PC-3 (cell line): ENCODE results near the gene MORC1. TPM values are rescaled to one million over a fixed set of nuclear protein-coding genes. Genes with fewer than 3 reads are reported as not detected.
A peak's percentile ranks its signal among the peaks of the same experiment; 100 is the strongest.

ENCODE experiments used
- ATAC-seq: fragments of 200-7000 bp; cut with Tn5 transposase; 2 replicates; pipeline ENCODE4 v1.9.1; 2020; ENCODE audit warnings: mild to moderate bottlenecking, moderate library complexity
- BruUV-seq: library from RNA; stranded (reverse); fragments of 400-500 nt; replicated peaks from 2 replicates; lab custom pipeline; 2021; lab: Mats Ljungman, UMichigan
- CTCF ChIA-PET: fragments of 300-600 bp; sonication (Branson Sonifier 250); formaldehyde crosslinking; loops from one replicate; lab custom pipeline; 2022; ENCODE audit warnings: antibody characterized with exemption; lab: Charles Lee
- POLR2A ChIA-PET: fragments of 300-600 bp; sonication (Branson Sonifier 250); formaldehyde crosslinking; loops from one replicate; lab custom pipeline; 2022; ENCODE audit warnings: antibody characterized with exemption; ENCODE audit not compliant: unreplicated experiment; lab: Charles Lee
- DNase-seq: peaks from one replicate; pipeline ENCODE4 v3.0.0-alpha.2; 2015
- H2AFZ ChIP-seq: fragments of 300-600 bp; sonication (generic); 2 replicates; pipeline ENCODE4 v1.6.0; 2016; ENCODE audit warnings: antibody characterized with exemption, low read length
- H3F3A ChIP-seq: fragments of 300-600 bp; sonication (generic); one replicate; pipeline ENCODE4 v1.6.0; 2017; ENCODE audit warnings: antibody characterized with exemption, low read length, control low read depth, mild to moderate bottlenecking; ENCODE audit not compliant: unreplicated experiment
- H3K27ac ChIP-seq: fragments of 300-600 bp; sonication (generic); 2 replicates; pipeline ENCODE4 v1.5.1; 2016; ENCODE audit warnings: mild to moderate bottlenecking, low read length
- H3K27me3 ChIP-seq: fragments of 300-600 bp; sonication (generic); 2 replicates; pipeline ENCODE4 v1.6.1; 2016; ENCODE audit warnings: low read length, mixed read lengths
- H3K36me3 ChIP-seq: fragments of 300-600 bp; sonication (generic); 2 replicates; pipeline ENCODE4 v1.6.1; 2016; ENCODE audit warnings: low read depth, mixed run types, low read length, mixed read lengths
- H3K4me1 ChIP-seq: fragments of 300-600 bp; sonication (generic); 2 replicates; pipeline ENCODE4 v1.5.1; 2016; ENCODE audit warnings: low read length; ENCODE audit not compliant: insufficient read depth
- H3K4me2 ChIP-seq: fragments of 300-600 bp; sonication (generic); 2 replicates; pipeline ENCODE4 v1.6.0; 2016; ENCODE audit warnings: low read length
- H3K4me3 ChIP-seq: fragments of 300-600 bp; sonication (generic); 2 replicates; pipeline ENCODE4 v1.5.1; 2016; ENCODE audit warnings: mild to moderate bottlenecking, low read length, mixed read lengths
- H3K79me2 ChIP-seq: fragments of 300-600 bp; sonication (generic); 2 replicates; pipeline ENCODE4 v1.6.1; 2017; ENCODE audit warnings: low read length, mixed read lengths
- H3K9ac ChIP-seq: fragments of 300-600 bp; sonication (generic); 2 replicates; pipeline ENCODE4 v1.6.0; 2016; ENCODE audit warnings: mild to moderate bottlenecking, low read length
- H3K9me2 ChIP-seq: fragments of 300-600 bp; sonication (generic); replicated peaks from 2 replicates; pipeline ENCODE4 v1.6.1; 2016; ENCODE audit warnings: mixed run types, low read length, mixed read lengths
- H3K9me3 ChIP-seq: fragments of 300-600 bp; sonication (generic); 2 replicates; pipeline ENCODE4 v1.6.1; 2016; ENCODE audit warnings: low read length, mixed read lengths
- H4K20me1 ChIP-seq: fragments of 300-600 bp; sonication (generic); 2 replicates; pipeline ENCODE4 v1.6.1; 2016; ENCODE audit warnings: low read length, mixed read lengths
- EZH2 ChIP-seq: fragments of 300-600 bp; sonication (generic); IDR thresholded peaks from one replicate; pipeline ENCODE4 v1.6.1; 2017; ENCODE audit warnings: antibody characterized with exemption, mild to moderate bottlenecking, low read length; ENCODE audit not compliant: unreplicated experiment
- EZH2phosphoT487 ChIP-seq: fragments of 300-600 bp; sonication (generic); IDR thresholded peaks from 2 replicates; pipeline ENCODE4 v1.6.1; 2018; ENCODE audit warnings: mild to moderate bottlenecking, antibody characterized with exemption, low read length, borderline replicate concordance
- intact Hi-C: fragments of 100-400 bp; cut with micrococcal nuclease; formaldehyde crosslinking; loops from 2 replicates; pipeline ENCODE4 v1.9.0; 2023
- total RNA-seq: library from RNA; depleted of rRNA; stranded (reverse); fragments of >200 nt; gene quantifications from 2 replicates; pipeline ENCODE4 v1.2.3, GENCODE V29; 2014
- TF ChIP-seq, protein P1 (sequence below): fragments of 300-600 bp; sonication (generic); conservative IDR thresholded peaks from 2 replicates; pipeline ENCODE4 v1.5.1; 2017; ENCODE audit warnings: antibody characterized with exemption, low read depth, mild to moderate bottlenecking, low read length

The MORC1 gene
- total RNA-seq, 1 experiment from 2014 or later = not detected

DNA sequence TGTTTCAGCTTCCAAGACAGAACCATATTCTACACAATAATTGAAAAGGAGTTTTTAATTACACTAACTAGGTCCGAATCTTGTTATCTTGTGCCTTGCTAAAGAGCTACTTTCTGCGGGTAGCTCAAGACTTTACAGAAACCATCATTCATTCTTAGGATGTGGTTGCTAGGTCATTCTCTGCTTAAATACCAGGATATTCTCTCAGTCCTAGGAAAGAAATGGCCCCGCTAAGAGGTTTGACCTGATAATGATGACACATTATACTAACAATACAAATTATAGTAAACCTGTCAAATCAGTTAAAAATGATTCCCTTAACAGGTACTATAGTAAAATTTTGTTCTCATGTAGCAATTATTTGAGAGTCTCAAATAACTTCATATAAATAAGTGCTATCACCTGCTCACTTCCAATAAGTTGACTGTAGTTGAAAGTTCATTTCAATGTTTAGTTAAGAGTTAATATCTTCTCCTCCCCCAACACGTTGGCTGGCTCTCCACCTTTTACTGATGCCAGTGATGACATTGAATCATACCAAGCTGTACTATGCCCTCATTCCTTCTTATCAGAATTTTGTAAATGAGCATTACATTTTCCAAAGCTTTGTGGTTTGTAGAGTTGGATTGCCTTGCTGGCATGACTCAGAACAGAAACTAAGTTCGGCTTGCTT, 15.0 kb upstream of the MORC1 start:
- Histone ChIP-seq H3K9me3 (no peaks in the 10 kb centered on the region), H3K27me3 (no peaks in the 10 kb centered on the region), H3K4me2 (peak overlapping the region; percentile 21; the same call in 1 of the 2 replicates), H3K4me1 (0 out of 2 replicates have a peak, but pooled peaks cover 9% of the 10 kb centered on the region), H2AFZ (no peak overlapping the region), H3K79me2 (no peaks in the 10 kb centered on the region), H3K9ac (no peak overlapping the region), H3F3A (no peaks in the 10 kb centered on the region), H3K36me3 (no peaks in the 10 kb centered on the region), H3K9me2 (no peaks in the 10 kb centered on the region), H3K4me3 (no peak overlapping the region), H3K27ac (peak overlapping the region; percentile 14; the same call in 1 of the 2 replicates), H4K20me1 (no peaks in the 10 kb centered on the region)
- intact Hi-C loops = no loop called here
- ATAC-seq (peak; percentile 20; the same call in 1 of the 2 replicates), DNase-seq (peak; percentile 69)
- POLR2A ChIA-PET = interaction anchor here (0.7 kb wide), 1 partner anchor 1020 kb away, joined by 18 read pairs; no protein-coding TSS in a partner anchor
- TF ChIP-seq EZH2 (no peak), EZH2phosphoT487 (no peak)
- TF ChIP-seq, protein P1, sequence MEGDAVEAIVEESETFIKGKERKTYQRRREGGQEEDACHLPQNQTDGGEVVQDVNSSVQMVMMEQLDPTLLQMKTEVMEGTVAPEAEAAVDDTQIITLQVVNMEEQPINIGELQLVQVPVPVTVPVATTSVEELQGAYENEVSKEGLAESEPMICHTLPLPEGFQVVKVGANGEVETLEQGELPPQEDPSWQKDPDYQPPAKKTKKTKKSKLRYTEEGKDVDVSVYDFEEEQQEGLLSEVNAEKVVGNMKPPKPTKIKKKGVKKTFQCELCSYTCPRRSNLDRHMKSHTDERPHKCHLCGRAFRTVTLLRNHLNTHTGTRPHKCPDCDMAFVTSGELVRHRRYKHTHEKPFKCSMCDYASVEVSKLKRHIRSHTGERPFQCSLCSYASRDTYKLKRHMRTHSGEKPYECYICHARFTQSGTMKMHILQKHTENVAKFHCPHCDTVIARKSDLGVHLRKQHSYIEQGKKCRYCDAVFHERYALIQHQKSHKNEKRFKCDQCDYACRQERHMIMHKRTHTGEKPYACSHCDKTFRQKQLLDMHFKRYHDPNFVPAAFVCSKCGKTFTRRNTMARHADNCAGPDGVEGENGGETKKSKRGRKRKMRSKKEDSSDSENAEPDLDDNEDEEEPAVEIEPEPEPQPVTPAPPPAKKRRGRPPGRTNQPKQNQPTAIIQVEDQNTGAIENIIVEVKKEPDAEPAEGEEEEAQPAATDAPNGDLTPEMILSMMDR = no peak
- no TSS peak for BruUV-seq
- CTCF ChIA-PET = no interaction called here

DNA sequence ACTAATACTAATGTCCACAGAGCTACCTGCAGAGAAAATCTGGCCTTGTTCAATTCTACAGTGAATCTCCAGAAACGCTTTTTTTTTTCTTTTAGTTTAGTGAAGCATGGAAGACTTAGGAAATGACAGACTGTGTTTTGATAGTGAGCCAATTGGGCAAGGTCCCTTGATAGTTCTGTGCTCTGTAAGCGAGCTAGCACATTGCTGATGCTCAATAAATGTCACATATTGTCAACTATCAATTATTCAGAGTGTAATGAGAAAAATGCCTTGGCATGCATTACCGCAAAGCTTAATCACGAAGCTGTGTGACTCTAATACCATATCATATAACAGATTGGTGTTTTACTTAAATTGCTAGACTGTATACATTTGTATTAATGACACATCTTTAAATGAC, 13.3 kb upstream of the MORC1 start:
- no peaks in the 10 kb centered on the region for H3K79me2 ChIP-seq
- no peaks in the 10 kb centered on the region for H3K9me3 ChIP-seq
- H3K4me2 ChIP-seq = no peak overlapping the region
- H3K4me1 ChIP-seq = 0 out of 2 replicates have a peak, but pooled peaks cover 9% of the 10 kb centered on the region
- H3K4me3 ChIP-seq = no peak overlapping the region
- no peaks in the 10 kb centered on the region for H4K20me1 ChIP-seq
- CTCF ChIA-PET = no interaction called here
- no peaks in the 10 kb centered on the region for H3K36me3 ChIP-seq
- H3K9ac ChIP-seq = no peak overlapping the region
- H2AFZ ChIP-seq = no peak overlapping the region
- H3K27ac ChIP-seq = no peak overlapping the region
- DNase-seq (no peak), ATAC-seq (no peak)
- H3K27me3 ChIP-seq = 0 out of 2 replicates have a peak, but pooled peaks cover 5% of the 10 kb centered on the region
- BruUV-seq = no TSS peak
- TF ChIP-seq, protein P1 = no peak
- TF ChIP-seq EZH2phosphoT487 = no peak
- TF ChIP-seq EZH2 = no peak
- POLR2A ChIA-PET = no interaction called here
- H3K9me2 ChIP-seq = no peaks in the 10 kb centered on the region
- intact Hi-C loops = no loop called here
- H3F3A ChIP-seq = no peaks in the 10 kb centered on the region

DNA sequence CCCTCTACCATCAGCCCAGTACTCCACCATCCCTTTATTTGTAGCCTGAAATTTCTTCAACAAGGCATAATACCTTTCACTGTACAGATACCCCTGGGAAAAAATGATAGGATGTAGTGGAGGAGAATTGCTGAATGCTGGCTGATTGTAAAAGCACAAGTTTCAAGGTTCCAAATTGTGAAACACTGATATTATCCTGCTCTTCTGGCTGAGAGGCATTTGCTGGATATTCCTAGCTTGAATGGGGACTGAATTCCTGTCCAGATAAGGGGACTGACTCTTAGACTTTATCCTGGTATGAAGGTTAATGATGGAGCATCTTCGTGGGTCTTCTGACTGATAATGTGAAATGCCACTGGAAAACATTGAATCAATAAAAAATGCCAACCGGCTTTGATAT, 9.6 kb upstream of the MORC1 start:
- Histone ChIP-seq H4K20me1 (no peaks in the 10 kb centered on the region), H3K9me2 (no peaks in the 10 kb centered on the region), H3K4me1 (0 out of 2 replicates have a peak, but pooled peaks cover 5% of the 10 kb centered on the region), H2AFZ (no peak overlapping the region), H3K4me3 (no peak overlapping the region), H3K27ac (no peak overlapping the region), H3K9ac (no peak overlapping the region), H3K27me3 (0 out of 2 replicates have a peak, but pooled peaks cover 5% of the 10 kb centered on the region), H3F3A (no peaks in the 10 kb centered on the region), H3K9me3 (no peaks in the 10 kb centered on the region), H3K4me2 (no peak overlapping the region), H3K36me3 (no peaks in the 10 kb centered on the region), H3K79me2 (no peaks in the 10 kb centered on the region)
- TF ChIP-seq, protein P1 = no peak
- TF ChIP-seq EZH2 (no peak), EZH2phosphoT487 (no peak)
- ChIA-PET POLR2A (no interaction called here), CTCF (no interaction called here)
- no peak for DNase-seq
- no TSS peak for BruUV-seq
- intact Hi-C loops = no loop called here
- no peak for ATAC-seq
